GM12892 (cell line): ENCODE data around the gene CDIPT.

Experiments used
- DNase-seq: peaks from one replicate; pipeline ENCODE4 v3.0.0; 2011; ENCODE audit not compliant: insufficient read length
- FAIRE-seq: peaks from 2 replicates; lab custom pipeline; 2011; peaks lifted over from hg19 to GRCh38; lab: Jason Lieb, UNC
- POLR2A ChIP-seq: IDR thresholded peaks from 2 replicates; pipeline ENCODE4 v1.6.1; 2011; ENCODE audit warnings: low read depth, low read length, control low read depth
- POLR2AphosphoS5 ChIP-seq: IDR thresholded peaks from 2 replicates; pipeline ENCODE4 v1.6.1; 2011; ENCODE audit warnings: low read depth, low read length, control low read depth
- TAF1 ChIP-seq: IDR thresholded peaks from 2 replicates; pipeline ENCODE4 v1.6.1; 2011; ENCODE audit warnings: low read depth, mild to moderate bottlenecking, control low read depth, low read length, borderline replicate concordance

Gene CDIPT

DNA sequence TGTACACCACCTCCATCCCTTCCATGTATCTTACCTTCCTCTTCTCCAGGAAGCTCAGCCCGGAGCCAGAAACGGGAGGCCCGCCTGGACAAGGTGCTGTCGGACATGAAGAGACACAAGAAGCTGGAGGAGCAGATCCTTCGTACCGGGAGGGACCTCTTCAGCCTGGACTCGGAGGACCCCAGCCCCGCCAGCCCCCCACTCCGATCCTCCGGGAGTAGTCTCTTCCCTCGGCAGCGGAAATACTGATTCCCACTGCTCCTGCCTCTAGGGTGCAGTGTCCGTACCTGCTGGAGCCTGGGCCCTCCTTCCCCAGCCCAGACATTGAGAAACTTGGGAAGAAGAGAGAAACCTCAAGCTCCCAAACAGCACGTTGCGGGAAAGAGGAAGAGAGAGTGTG, 43.5 kb downstream of the CDIPT start:
- FAIRE-seq (no peak), DNase-seq (no peak)
- TF ChIP-seq TAF1 (no peak), POLR2A (no peak), POLR2AphosphoS5 (no peak)

DNA sequence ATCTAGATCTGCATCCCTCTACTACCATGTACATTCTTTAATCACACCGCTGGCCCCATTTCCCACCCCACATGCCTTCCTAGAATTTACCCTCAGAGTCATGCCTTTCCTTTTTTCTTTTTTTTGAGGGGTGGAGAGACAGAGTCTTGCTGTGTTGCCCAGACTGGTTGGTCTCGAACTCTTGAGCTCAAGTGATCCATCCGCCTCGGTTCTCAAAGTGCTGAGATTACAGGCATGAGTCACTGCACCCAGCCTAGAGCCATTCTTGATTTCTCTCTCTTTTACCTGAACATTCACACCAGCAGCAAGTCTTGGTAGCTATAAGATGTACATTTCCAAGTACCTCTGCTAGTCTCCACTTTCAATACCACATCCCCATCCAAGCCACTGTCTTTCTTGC, 44.9 kb downstream of the CDIPT start:
- no peak for DNase-seq
- no peak for FAIRE-seq
- no peak for TF ChIP-seq TAF1
- no peak for TF ChIP-seq POLR2AphosphoS5
- TF ChIP-seq POLR2A: no peak

DNA sequence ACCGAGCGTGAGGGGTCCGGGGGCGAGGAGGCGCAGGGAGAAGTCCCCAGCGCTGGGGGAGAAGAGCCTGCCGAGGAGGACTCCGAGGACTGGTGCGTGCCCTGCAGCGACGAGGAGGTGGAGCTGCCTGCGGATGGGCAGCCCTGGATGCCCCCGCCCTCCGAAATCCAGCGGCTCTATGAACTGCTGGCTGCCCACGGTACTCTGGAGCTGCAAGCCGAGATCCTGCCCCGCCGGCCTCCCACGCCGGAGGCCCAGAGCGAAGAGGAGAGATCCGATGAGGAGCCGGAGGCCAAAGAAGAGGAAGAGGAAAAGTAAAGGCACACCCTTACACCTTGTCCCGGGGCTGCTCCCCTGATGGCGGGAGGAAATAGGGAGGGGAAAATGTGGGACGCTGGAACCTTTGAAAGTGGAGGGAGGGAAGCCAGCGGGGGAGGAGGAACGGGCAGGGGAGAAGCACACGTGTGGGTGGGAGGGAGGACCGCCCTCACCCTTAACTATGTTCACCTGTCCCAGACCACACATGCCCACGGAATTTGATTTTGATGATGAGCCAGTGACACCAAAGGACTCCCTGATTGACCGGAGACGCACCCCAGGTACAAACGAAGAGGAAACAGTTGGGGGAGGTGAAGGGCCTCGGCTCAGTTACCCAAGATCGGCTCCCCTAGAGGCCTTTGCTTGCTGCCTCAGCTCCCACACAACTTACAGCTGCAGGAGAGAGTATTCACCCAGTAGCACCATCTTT, 46.2 kb downstream of the CDIPT start:
- FAIRE-seq (peak; percentile 67), DNase-seq (peak; percentile 62)
- TF ChIP-seq POLR2AphosphoS5 (no peak), POLR2A (no peak), TAF1 (no peak)

DNA sequence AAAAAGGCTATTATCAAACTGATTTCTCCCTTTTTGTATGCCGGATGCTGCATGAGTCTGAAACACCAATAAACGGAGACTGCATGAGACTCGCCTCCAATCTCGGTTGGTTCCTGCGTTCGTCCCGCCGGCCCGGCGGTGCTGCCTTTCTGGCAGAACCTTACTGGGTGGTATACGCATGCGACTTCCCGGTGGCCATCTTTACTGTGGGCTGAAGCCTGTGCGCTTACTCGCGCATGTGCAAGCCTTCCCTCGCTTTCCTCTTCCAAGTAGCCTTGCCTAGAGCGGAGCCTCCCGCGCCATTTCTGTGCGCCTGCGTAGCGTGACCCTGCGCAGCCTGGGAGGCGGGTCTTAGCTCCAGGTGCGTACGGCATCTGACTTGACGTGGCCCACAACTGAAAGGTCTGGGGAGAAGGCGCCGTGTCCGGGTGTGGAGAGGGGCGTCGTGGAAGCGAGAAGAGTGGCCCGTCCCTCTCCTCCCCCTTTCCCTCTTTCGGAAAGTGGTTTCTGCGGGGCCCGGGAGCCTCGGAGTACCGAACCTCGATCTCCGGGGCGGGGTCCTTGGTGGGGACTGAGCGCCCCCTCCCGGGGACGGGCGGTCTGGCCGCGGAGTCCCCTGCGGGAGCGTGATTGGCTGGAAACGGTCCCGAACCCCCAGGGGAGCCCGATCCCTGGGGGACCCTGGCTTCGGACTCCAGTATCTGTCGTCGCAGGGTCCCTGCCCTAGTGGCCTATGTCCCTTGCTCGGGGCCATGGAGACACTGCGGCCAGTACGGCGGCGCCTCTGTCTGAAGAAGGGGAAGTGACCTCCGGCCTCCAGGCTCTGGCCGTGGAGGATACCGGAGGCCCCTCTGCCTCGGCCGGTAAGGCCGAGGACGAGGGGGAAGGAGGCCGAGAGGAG, 47.0 kb downstream of the CDIPT start, which contains the start of gene PAGR1:
Gene PAGR1 (plus strand): TSS at position 360 of the 901 bp plus-strand sequence. CDS start 374 bp downstream, at position 734.
- DNase-seq (peak; percentile 96), FAIRE-seq (peak; percentile 98)
- TF ChIP-seq TAF1 (peak; percentile 62; the same call in 1 of the 2 replicates), POLR2A (peak; percentile 83), POLR2AphosphoS5 (peak; percentile 86)

DNA sequence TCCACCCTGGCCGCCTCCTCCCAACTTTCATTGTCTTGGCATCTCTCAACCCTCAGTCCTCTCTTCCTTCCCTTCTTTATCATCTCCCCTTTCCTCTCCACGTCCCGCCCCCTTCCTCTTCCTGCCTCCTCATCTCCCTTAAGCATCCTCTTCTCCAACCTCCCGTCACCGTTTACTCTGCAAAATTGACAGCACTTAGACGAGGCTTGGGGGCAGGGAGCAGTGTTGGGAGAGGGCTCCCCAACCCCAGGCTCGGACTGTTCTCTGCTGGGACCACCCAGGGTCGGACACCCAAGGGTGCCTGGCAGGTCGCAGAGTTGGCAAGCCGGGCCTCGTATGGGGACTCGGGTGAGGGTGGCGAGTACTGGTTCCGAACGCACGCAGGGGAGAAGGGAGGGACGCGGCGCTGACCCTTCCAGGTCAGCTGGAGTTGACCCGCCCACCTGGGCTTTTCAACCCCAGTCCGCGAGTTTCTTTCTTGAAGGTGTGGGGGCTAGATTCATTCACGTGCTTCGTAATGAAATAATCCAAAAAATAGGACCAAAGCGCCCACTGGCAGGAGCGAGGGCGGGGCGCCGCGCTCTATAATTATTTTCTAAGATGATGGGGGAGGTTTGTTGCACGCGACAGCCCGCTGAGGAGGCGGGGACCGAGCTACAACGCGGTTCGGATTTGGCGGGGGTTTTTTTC, 47.8 kb downstream of the CDIPT start:
- FAIRE-seq (no peak), DNase-seq (no peak)
- TF ChIP-seq POLR2AphosphoS5: no peak
- no peak for TF ChIP-seq TAF1
- no peak for TF ChIP-seq POLR2A

DNA sequence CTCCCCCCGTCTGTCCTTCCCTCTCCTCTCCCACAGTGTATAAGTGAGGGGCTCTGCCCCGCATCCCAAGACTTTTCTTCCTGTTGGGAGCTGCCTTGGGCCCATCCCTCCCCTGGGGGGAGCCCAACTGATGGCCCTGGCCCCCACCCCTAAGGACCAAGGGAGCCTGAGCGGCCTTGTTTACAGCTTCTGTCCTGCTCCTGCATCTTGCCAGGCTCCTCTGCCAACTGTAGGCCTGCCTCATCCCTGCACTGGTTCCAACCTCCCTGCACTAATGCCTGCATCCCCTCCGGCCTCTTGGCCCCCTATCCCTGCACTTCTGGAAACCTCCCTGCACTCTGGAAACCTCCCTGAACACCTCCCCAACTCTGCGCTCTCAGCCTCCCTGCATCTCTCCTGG, 48.4 kb downstream of the CDIPT start:
- TF ChIP-seq POLR2A: no peak
- no peak for TF ChIP-seq TAF1
- no peak for TF ChIP-seq POLR2AphosphoS5
- DNase-seq (no peak), FAIRE-seq (no peak)

DNA sequence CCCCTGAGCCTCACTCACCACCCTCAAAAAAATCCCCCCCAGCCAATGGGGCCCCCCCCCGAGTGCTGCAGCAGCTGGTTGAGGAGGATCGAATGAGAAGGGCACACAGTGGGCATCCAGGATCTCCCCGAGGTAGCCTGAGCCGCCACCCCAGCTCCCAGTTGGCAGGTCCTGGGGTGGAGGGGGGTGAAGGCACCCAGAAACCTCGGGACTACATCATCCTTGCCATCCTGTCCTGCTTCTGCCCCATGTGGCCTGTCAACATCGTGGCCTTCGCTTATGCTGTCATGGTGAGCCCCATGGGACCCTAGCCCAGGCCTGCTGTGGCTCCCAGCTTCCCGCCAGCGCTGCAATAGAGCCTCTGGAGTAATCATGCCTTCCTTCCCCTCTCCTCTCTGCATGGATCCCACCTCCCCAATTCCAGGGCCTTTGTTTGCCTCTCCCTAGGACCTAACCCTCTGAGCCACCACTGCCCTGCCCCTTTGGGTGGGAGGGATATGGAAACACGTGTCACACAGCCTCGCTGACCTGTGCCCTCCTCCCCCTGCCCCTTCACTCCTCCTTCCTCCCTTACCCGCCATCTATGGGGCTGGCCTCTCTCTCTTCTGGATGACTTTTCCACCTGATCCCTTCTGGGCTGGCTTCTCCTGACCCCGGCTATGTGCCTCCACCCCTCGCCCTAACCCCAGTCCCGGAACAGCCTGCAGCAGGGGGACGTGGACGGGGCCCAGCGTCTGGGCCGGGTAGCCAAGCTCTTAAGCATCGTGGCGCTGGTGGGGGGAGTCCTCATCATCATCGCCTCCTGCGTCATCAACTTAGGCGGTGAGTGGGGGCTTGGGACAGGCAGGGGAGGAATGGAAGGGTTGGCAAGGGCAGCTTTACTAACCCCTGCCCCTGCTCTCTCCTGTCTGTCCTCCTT, 49.1 kb downstream of the CDIPT start:
- no peak for TF ChIP-seq POLR2AphosphoS5
- TF ChIP-seq POLR2A: no peak
- no peak for TF ChIP-seq TAF1
- DNase-seq (no peak), FAIRE-seq (no peak)

DNA sequence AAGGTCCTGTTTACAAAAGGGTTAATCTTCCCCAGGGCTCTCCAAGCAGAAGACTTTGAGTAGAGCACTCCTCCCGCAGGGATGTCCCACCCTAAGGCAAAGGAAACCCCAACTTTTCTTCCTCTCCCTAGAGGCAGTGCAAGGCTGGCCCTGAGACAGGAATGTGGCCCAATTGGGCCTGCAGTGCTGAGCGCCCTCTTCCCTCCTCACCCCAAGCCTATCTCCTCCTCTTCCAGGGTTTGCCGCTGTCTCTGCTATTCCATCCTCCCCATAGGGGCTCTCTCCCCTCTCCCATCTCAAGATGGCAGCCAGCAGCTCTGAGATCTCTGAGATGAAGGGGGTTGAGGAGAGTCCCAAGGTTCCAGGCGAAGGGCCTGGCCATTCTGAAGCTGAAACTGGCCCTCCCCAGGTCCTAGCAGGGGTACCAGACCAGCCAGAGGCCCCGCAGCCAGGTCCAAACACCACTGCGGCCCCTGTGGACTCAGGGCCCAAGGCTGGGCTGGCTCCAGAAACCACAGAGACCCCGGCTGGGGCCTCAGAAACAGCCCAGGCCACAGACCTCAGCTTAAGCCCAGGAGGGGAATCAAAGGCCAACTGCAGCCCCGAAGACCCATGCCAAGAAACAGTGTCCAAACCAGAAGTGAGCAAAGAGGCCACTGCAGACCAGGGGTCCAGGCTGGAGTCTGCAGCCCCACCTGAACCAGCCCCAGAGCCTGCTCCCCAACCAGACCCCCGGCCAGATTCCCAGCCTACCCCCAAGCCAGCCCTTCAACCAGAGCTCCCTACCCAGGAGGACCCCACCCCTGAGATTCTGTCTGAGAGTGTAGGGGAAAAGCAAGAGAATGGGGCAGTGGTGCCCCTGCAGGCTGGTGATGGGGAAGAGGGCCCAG, 50.0 kb downstream of the CDIPT start:
- FAIRE-seq: no peak
- no peak for DNase-seq
- TF ChIP-seq TAF1 (no peak), POLR2A (no peak), POLR2AphosphoS5 (no peak)

DNA sequence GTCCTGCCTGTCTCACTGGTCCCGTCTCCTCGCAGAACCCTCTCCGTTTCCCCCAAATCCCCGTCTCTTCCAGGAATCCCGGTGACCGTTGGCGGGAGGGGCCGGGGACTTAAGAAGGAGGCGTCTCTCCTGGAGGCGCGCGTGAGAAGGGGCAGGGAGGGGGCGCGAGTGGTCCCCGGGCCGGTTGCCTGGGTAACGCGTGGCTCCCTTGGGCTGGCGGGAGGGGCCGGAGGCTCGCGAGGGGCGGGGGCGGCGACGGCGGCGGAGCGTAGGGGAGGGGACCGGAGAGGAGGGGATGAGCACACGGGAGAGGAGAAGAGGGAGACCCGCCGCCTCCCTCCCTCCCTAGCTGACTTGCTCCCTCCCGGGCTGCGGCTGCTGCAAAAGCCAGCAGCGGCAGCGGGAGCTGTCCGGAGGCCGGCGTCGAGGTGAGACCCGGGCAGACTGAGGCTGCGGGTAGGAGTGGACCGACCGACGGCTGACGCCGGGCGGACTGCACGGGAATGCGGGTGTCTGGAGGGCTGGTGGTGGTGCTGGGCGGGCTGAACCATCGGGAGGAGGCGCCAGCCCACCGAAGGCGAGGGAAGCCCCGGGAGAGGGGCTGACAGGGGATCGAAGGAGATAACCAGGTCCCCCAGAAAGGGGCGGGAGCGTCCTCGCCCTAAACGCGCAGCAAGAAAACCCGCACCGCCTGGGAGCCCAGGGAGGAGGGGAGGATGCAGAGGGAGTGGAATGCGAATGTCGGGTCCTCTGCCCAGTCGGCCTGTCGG, 50.9 kb downstream of the CDIPT start, which contains the start of gene PRRT2:
Gene PRRT2 (plus strand): TSS at position 298 of the 770 bp plus-strand sequence. CDS start 862 bp downstream, outside the sequence.
- no peak for FAIRE-seq
- DNase-seq: no peak
- TF ChIP-seq TAF1 (no peak), POLR2AphosphoS5 (no peak), POLR2A (no peak)
